ENCODE measurements around the gene CA12. TPM values are rescaled to one million over a fixed set of nuclear protein-coding genes. Genes with fewer than 3 reads are reported as not detected.

Gene CA12
- total and polyA plus RNA-seq, 4 donors, result 0.07 to 5.1 (median 1.5) TPM

GRCh38 chr15:63349156-63349555 lies 32.5 kb downstream of the CA12 start:
- no peak for DNase-seq (ENCODE audit: low spot score)
- H3K27ac ChIP-seq (ENCODE audit: low read depth in 1 of 2, low read length in 2 of 2), result no peak overlapping the region
- WGBS, result 87% methylated on average over 6 of the region's 6 CpGs
- H3K4me1 ChIP-seq (ENCODE audit: control insufficient read depth in 4 of 4, insufficient read depth in 4 of 4, low read length in 3 of 4), result peaks cover 0 to 3% (median 0%) of the 10 kb centered on the region in 4 donors
- H3K36me3 ChIP-seq (ENCODE audit: control insufficient read depth in 4 of 4, insufficient read depth in 3 of 4, low read depth in 1 of 4, low read length in 3 of 4), result no peaks in the 10 kb centered on the region
- H3K9ac ChIP-seq (ENCODE audit: low read depth in 1 of 2, low read length in 2 of 2), result no peak overlapping the region
- H3K27me3 ChIP-seq (ENCODE audit: control insufficient read depth in 4 of 4, insufficient read depth in 4 of 4, low read length in 3 of 4), result no peaks in the 10 kb centered on the region
- no peak overlapping the region for H3K4me3 ChIP-seq (ENCODE audit: low read depth in 1 of 3, low read length in 3 of 3)
- TF ChIP-seq REST (IDR thresholded peaks at IDR 0.05) (no peak), EGR1 (IDR thresholded peaks at IDR 0.05; ENCODE audit: low read depth in 2 of 2) (no peak), CTCF (IDR thresholded peaks at IDR 0.05; ENCODE audit: low read depth, low read length, missing input control) (no peak), HNF4A (conservative IDR thresholded peaks at IDR 0.05) (no peak), TAF1 (conservative IDR thresholded peaks at IDR 0.05) (no peak), NR2F2 (IDR thresholded peaks at IDR 0.05) (no peak), RAD21 (IDR thresholded peaks at IDR 0.05) (no peak), SP1 (IDR thresholded peaks at IDR 0.05) (no peak), FOXA1 (IDR thresholded peaks at IDR 0.05) (no peak), MAX (IDR thresholded peaks at IDR 0.05) (no peak), JUND (IDR thresholded peaks at IDR 0.05) (no peak), ATF3 (IDR thresholded peaks at IDR 0.05) (no peak), FOXA2 (IDR thresholded peaks at IDR 0.05) (no peak), YY1 (IDR thresholded peaks at IDR 0.05) (no peak), RXRA (IDR thresholded peaks at IDR 0.05) (no peak), GABPA (IDR thresholded peaks at IDR 0.05 in 1 of 2, conservative IDR thresholded peaks at IDR 0.05 in 1 of 2) (no peak), ZBTB33 (IDR thresholded peaks at IDR 0.05) (no peak), HNF4G (IDR thresholded peaks at IDR 0.05) (no peak)
- no peaks in the 10 kb centered on the region for H3K9me3 ChIP-seq (ENCODE audit: control insufficient read depth in 4 of 4, low read length in 3 of 4)
